SK-N-MC (cell line): ENCODE results near the gene LTO1.

Experiments
- EZH2 ChIP-seq: fragments of 200-600 bp; sonication (generic); IDR thresholded peaks from one replicate; pipeline ENCODE4 v1.6.1; 2017; ENCODE audit warnings: antibody characterized with exemption
- POLR2AphosphoS5 ChIP-seq: IDR thresholded peaks from 2 replicates; pipeline ENCODE4 v1.6.1; 2012; ENCODE audit warnings: mild to moderate bottlenecking, low read depth, low read length, borderline replicate concordance

GRCh38 chr11:69657456-69657910 is 17.7 kb downstream of the LTO1 start:
- no peak for TF ChIP-seq POLR2AphosphoS5
- no peak for TF ChIP-seq EZH2
